GM18502 (cell line): ENCODE data around the gene ADAMTS9.

ENCODE experiments used
- ATAC-seq: cut with Tn5 transposase; IDR thresholded peaks from one replicate; pipeline ENCODE4 v1.9.1; 2021; ENCODE audit warnings: mild to moderate bottlenecking; ENCODE audit not compliant: unreplicated experiment, poor library complexity

ADAMTS9 gene

GRCh38 chr3:64625381-64625780, 62.4 kb downstream of the ADAMTS9 start:
- no peak for ATAC-seq

DNA sequence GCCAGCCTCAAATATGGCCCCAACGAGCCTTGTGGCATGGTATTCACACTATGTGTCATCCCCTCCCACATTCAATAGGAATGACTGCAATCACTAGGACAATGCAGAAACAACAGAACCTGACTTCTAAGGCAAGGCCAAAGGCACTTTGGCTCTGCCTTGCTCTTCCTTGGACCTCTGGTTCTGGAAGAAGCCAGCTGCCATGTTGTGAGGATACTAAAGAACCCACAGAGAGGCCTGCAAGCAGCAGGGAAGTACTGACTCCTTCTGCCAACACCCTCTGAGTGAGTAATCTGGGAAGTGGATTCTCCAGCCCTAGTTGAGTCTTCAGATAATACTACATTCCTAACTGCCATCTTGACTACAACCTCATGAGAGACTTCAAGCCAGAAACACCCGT, 64.7 kb downstream of the ADAMTS9 start:
- no peak for ATAC-seq

DNA sequence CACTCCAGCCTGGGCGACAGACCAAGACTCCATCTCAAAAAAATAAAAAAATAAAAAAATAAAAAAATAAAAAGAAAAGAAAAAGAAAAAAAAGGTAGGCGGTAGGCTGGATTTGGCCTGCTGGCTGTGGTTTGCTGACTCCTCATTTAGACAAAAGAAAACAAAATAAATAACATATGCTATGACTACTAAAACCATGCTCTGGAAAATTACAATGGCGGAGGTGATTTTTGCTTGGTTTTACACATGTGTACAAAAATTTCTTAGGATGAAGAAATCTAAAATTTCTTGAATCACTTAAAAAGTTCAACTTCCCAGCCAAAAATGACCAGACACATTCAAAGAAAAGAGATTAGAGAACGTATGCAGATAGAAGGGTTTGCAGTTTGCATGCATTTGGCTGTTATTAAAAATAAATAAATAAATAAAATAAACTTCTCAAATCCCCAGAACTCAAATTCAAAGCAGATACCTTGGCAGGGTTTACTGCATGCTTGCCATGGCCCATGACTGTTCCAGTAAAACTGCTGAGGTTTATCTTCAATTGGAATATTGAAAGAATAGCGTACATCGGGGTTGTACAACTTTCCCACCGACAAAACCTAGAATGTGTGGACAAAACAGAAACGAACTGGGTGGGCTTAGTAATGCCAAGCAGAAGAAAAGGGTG, 65.9 kb downstream of the ADAMTS9 start:
- no peak for ATAC-seq

DNA sequence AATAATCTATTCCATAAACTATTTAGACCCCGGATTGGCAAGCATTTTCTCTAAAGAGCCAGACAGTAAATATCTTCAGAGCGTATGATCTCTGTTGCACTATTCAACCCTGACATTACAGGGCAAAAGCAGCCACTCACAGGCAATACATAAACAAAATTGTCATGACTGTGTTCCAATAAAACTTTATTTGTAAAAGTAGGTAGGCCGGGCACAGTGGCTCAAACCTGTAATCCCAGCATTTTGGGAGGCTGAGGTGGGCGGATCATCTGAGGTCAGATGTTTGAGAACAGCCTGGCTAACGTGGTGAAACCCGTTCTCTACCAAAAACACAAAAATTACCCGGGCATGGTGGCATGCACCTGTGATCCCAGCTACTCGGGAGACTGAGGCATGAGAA, 66.5 kb downstream of the ADAMTS9 start:
- no peak for ATAC-seq

DNA sequence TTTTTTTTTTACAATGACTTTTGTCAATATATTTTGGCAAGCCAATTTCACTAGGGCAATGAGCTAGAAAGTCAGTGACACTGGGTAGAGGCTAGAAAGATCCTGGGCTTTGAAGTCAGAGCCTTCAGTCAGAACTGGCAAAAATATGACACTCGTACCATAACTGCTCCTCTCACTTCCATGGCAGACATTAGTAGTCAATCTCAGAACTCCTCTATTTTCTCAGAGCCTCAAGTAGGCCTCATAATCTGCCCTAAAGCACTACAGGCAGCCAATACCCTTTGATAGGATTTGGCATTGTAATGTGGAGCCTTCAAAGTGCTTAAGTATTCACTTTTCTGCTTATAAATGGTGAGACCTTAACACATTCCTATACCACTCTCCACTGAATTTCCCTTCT, 67.8 kb downstream of the ADAMTS9 start:
- ATAC-seq, result no peak

DNA sequence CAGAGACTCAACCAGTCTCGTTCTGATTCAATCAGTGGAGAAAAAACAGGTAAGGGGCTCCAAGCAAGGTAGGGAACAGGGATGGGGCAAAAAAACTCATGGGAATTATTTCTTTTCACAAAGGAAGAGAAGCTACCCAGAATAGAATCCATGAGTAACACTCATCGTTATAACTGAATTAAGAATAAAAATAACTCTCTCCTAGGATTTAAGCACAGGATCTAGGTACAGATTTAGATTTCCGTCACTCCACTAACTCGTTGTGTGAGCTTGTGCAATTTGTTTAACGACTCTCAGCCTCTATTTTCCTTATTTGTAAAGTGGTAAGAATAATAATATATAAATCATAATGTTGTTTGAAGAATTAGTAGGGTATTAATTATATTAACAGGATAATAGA, 68.6 kb downstream of the ADAMTS9 start:
- no peak for ATAC-seq

DNA sequence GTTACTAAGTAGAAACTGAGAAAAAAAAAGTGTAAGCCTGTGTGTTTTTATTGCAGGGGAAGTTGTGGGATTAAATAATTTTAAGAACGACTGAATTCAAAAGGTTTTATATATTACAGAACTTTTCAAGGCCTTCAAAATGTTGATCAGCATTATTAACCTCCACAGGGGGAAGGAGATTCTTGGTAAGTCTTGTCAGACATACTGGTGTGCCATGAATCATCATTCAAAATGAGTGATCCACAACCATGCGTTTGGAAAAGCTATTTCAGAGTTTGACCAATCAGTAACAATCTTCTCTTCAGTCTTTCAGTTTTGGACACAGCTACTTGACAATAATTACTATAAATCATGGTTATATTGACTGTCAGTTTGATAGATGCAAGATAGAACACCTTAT, 70.2 kb downstream of the ADAMTS9 start:
- ATAC-seq, result no peak

GRCh38 chr3:64616953-64617352, 70.8 kb downstream of the ADAMTS9 start:
- ATAC-seq, result no peak

DNA sequence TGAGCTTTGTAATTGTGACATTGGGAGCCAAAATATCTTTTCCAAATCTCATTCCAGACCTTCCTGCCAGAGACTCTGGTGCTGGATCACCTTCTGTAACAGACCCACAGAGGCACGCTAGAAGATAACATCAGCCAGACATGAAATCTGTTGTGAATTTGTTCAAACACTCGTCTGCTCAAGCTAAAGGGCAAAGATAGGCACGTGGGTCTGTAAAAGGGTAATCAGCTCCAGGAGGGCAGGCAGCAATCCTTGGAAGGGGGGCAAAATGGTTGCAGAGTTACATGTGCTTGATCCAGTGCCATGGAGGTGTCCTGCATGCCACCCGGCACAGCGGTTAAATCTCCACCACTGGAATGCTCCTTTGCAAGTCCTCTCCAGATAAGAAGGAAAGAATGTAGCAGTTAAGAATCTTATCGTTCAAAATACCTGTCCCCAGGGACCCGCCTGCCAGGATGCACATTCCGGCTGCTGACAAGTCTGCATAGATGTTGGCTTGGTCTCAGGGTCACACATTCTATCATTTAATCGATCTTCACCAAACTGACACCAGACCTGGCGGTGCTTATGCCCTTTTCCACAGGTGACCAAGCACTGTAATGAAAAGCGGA, 74.8 kb downstream of the ADAMTS9 start:
- ATAC-seq, result no peak

- no peak for ATAC-seq
Measured at GRCh38 chr3:64612082-64612860, 75.5 kb downstream of the ADAMTS9 start.

GRCh38 chr3:64608741-64609140, 79.1 kb downstream of the ADAMTS9 start:
- ATAC-seq, result no peak

DNA sequence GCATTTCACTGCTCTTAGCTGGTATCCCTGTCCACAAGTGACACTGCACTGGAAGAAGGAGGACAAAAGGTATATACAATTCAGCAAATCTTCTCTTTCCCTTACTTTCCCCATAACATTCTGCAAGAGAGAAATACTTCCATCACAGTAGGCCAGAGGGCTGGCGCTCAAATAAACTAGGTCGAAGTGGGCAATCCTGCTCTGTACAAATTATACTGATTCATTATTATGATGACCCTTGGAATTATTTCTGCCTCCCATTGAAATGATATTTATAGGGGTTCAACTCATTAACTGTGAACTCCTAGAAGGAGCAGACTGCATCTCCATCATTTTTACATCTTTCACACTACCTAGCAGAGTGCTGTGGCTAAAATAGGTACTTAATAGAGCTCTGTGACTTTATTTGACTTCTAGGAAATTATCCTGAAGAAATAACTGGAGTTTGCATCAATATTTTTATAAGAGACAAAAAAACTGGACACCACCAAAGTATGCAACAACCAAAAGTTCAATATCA, 80.7 kb downstream of the ADAMTS9 start:
- ATAC-seq, result no peak

- ATAC-seq, result no peak
Measured at GRCh38 chr3:64604313-64604712, 83.5 kb downstream of the ADAMTS9 start.

DNA sequence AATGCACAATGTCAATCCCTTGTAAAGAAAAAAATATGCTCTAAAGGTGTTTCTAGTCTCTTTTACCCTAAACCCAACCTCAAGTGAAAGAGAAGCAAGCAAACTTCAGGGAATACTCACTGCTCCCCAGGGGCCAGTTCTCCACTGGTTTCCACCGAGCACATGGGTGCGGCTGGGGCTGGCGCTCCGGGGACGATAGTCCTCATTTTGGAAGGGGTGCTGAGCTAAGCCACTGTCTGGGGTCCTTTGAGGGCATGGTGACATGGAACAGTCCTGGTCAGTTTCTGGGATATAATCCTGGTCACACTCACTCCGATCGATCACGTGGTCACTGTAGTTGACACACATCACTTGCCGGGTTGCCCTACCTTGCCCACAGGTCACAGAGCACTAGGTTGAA, 86.0 kb downstream of the ADAMTS9 start:
- no peak for ATAC-seq

DNA sequence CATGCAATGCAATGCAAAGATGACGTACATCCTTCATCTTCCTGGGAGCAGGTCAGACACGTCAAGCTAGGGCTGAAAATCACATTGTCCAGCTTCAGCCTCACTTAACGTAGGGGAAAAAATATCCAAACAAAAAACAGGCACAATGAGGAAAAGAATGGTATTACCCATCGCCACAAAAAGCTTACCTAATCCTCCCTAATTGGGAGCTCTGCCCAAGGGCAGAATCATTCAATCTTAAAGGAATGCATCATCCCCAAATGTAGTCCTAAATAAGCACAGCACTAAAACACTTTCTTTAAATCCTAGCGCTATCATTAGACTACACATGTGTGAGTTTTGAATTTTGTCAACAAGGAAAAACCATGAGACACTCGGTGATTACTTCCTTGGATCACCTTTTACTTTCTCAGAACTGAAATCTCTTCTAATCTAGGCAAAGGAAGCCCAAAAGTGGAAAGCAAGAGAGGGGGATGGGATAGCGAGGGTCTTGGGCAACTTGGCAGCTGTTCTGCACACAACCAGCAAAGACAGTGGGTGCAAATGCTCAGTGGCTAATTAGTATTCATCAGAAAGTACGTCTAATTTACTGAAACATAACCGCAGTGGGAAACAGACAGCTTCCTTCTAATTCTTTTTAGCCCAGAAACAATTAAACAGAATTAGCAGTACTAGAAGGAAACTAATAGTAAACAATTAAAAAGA, 87.4 kb downstream of the ADAMTS9 start:
- no peak for ATAC-seq

GRCh38 chr3:64599651-64600050, 88.1 kb downstream of the ADAMTS9 start:
- no peak for ATAC-seq

DNA sequence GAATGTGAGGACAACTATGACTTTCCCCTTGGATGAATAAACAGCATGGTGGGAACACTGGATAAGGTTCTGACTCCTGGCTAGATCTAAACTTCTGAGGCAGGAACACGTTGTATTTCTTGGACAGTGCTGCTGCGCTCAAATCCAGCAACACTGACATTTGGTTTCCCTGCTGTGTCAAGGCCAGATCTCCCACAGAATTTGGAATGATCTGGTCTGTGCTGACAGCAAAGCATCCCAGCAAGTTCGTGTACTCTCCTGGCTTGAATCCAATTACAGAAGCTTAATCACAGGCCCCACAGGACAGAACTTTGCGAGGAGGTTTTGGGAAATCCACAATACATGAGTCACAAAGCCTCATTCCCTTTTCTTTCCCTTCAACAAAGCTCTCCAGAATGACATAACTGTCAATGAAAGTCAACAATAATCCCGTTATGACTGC, 92.5 kb downstream of the ADAMTS9 start:
- no peak for ATAC-seq

GRCh38 chr3:64594134-64594533, 93.7 kb downstream of the ADAMTS9 start:
- no peak for ATAC-seq

- ATAC-seq, result no peak
Measured at GRCh38 chr3:64593350-64593749, 94.5 kb downstream of the ADAMTS9 start.

DNA sequence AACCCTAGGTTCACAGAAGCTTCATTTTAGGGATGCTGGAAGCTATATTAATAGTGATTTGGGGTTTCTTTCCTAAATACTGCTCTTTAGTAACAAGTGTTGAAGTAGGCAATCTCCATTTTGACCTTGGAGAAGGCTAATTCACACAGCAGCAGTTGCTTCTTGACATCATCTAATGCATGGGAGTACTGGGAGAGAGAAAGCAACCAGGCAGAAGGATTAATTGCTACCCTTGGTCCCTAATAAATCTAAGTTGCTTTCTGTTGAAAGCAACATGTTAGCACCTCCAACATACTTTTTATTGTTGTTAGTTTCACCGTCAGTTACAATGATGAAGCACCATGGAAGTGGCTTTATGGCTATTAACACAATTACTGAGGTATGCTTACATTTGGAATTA, 96.2 kb downstream of the ADAMTS9 start:
- ATAC-seq, result no peak

- ATAC-seq, result no peak
Measured at GRCh38 chr3:64588380-64588779, 99.4 kb downstream of the ADAMTS9 start.
